Astrocyte of the hippocampus (primary cell): Measurements from ENCODE around the gene ABCF3.

ENCODE experiments used
- DNase-seq: peaks from one replicate; pipeline ENCODE4 v3.0.0; 2011; ENCODE audit warnings: low read depth, low spot score

Gene ABCF3

GRCh38 chr3:184233127-184233843 lies 47.3 kb downstream of the ABCF3 start:
- DNase-seq = no peak

GRCh38 chr3:184234224-184234623 lies 48.2 kb downstream of the ABCF3 start:
- peak; percentile 92 for DNase-seq

- DNase-seq = no peak
These were observed 48.8 kb downstream of the ABCF3 start for GRCh38 chr3:184234671-184235380.

- DNase-seq = no peak
These were observed 49.5 kb downstream of the ABCF3 start for GRCh38 chr3:184235381-184236032.

- DNase-seq = no peak
These were observed 50.0 kb downstream of the ABCF3 start for GRCh38 chr3:184236033-184236410.

GRCh38 chr3:184236636-184237035 lies 50.6 kb downstream of the ABCF3 start:
- no peak for DNase-seq

GRCh38 chr3:184237211-184237610 lies 51.2 kb downstream of the ABCF3 start:
- DNase-seq = no peak

GRCh38 chr3:184237807-184238206 lies 51.8 kb downstream of the ABCF3 start:
- DNase-seq = no peak

GRCh38 chr3:184238246-184238818 lies 52.3 kb downstream of the ABCF3 start:
- DNase-seq = no peak

GRCh38 chr3:184239221-184239620 lies 53.2 kb downstream of the ABCF3 start:
- no peak for DNase-seq

- no peak for DNase-seq
These were observed 53.7 kb downstream of the ABCF3 start for GRCh38 chr3:184239708-184240107.

- DNase-seq = peak; percentile 65
These were observed 54.6 kb downstream of the ABCF3 start for GRCh38 chr3:184240384-184241140.

- DNase-seq = no peak
These were observed 55.1 kb downstream of the ABCF3 start for GRCh38 chr3:184241141-184241446.

GRCh38 chr3:184241447-184242296 lies 55.7 kb downstream of the ABCF3 start:
- DNase-seq = peak; percentile 61

- DNase-seq = no peak
These were observed 56.3 kb downstream of the ABCF3 start for GRCh38 chr3:184242297-184242685.
